GM18511 (cell line): Measurements from ENCODE around the gene RAB30.

ENCODE experiments used
- ATAC-seq: cut with Tn5 transposase; IDR thresholded peaks from one replicate; pipeline ENCODE4 v1.9.1; 2021; ENCODE audit warnings: mild to moderate bottlenecking, moderate library complexity; ENCODE audit not compliant: unreplicated experiment

The RAB30 gene

GRCh38 chr11:83070731-83071566, 748 bp downstream of the RAB30 start:
- ATAC-seq = no peak

GRCh38 chr11:83070044-83070701, 1.5 kb downstream of the RAB30 start:
- no peak for ATAC-seq

GRCh38 chr11:83069441-83070043, 2.2 kb downstream of the RAB30 start:
- no peak for ATAC-seq

GRCh38 chr11:83068568-83068967, 3.1 kb downstream of the RAB30 start:
- no peak for ATAC-seq

GRCh38 chr11:83064011-83064410, 7.7 kb downstream of the RAB30 start:
- ATAC-seq = no peak

- ATAC-seq = peak; percentile 73
These were observed 8.5 kb downstream of the RAB30 start for GRCh38 chr11:83063073-83063754.

- ATAC-seq = peak; percentile 63
These were observed 9.8 kb downstream of the RAB30 start for GRCh38 chr11:83061883-83062282.

- ATAC-seq = no peak
These were observed 10.7 kb downstream of the RAB30 start for GRCh38 chr11:83060965-83061364.

- no peak for ATAC-seq
These were observed 14.0 kb downstream of the RAB30 start for GRCh38 chr11:83057721-83058120.

- ATAC-seq = no peak
These were observed 15.1 kb downstream of the RAB30 start for GRCh38 chr11:83056611-83057010.

- no peak for ATAC-seq
These were observed 15.5 kb downstream of the RAB30 start for GRCh38 chr11:83056204-83056603.

- peak; percentile 68 for ATAC-seq
These were observed 16.8 kb downstream of the RAB30 start for GRCh38 chr11:83054904-83055380.

GRCh38 chr11:83054001-83054400, 17.7 kb downstream of the RAB30 start:
- ATAC-seq = peak; percentile 60

GRCh38 chr11:83051760-83052671, 19.7 kb downstream of the RAB30 start:
- no peak for ATAC-seq

- ATAC-seq = no peak
These were observed 24.0 kb downstream of the RAB30 start for GRCh38 chr11:83047515-83048225.

- no peak for ATAC-seq
These were observed 25.0 kb downstream of the RAB30 start for GRCh38 chr11:83046621-83047172.

- ATAC-seq = peak; percentile 87
These were observed 26.6 kb downstream of the RAB30 start for GRCh38 chr11:83044958-83045712.

GRCh38 chr11:83042964-83043711, 28.6 kb downstream of the RAB30 start:
- ATAC-seq = no peak
